HK-2 (cell line): ENCODE measurements around the gene UGT8.

Experiments
- DNase-seq: peaks from one replicate; pipeline ENCODE4 v3.0.0-alpha.2; 2018; ENCODE audit not compliant: unreplicated experiment

Gene UGT8

GRCh38 chr4:114690571-114690970 lies 92.0 kb downstream of the UGT8 start:
- DNase-seq, result no peak

GRCh38 chr4:114691865-114692264 lies 93.3 kb downstream of the UGT8 start:
- no peak for DNase-seq

DNA sequence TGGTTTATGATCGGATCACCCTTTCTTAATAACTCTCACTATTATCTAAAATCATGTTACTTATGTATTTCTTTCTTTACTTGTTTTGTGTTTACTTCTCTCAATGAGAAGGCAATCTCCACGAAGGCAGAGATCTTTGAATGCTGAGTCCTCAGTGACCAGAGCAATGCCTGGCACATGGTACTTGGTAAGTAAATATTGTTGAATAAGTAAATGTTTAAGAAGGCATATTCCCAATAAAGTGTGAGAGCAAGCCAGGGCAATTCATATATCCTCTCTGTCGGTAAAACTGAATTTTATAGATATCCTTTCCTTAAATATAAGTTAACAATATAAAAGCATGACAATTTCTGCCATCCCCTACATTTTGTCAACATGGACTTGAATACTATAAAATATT lies 94.4 kb downstream of the UGT8 start:
- no peak for DNase-seq

DNA sequence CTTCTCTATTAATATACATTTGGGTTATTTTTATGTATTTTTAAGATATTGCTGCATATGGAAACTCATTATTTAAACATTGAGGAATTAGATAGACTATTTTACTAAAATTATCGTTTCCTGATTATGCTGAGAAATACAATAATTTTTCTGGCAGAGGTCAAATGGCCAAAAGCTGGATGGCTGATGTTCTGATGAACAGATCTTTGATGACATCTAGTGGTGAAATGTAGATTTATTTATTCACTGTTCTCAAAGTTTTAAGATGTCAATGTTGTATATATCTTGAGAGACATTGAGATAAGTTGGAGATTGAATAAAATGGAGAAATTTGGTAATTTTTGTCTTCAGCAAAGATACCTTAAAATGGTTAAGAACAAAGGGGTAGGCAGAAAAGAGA lies 96.2 kb downstream of the UGT8 start:
- DNase-seq, result no peak

GRCh38 chr4:114698231-114698630 lies 99.6 kb downstream of the UGT8 start:
- DNase-seq, result no peak

GRCh38 chr4:114701491-114701890 lies 102.9 kb downstream of the UGT8 start:
- no peak for DNase-seq

DNA sequence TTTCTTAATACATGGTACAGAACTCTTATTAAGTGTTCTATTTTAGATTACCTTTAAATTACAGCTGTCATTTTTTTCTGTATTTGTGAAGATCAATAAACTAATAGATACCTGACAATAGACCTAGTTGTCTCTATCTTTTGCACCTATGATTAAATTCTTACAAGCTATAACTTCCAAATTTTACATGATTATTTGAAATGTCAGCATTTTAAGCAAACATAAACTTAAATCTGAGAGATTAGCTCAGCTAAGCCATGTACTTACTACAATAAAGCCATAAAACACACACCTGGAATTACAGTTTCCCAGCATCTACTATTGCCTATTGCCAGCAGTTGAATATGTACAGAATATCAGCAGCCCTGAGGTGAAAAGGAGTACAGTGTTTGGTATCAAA lies 118.8 kb downstream of the UGT8 start:
- DNase-seq, result no peak

GRCh38 chr4:114725066-114725465 lies 126.5 kb downstream of the UGT8 start:
- no peak for DNase-seq

- DNase-seq, result no peak
Observed at GRCh38 chr4:114727461-114727860, 128.9 kb downstream of the UGT8 start.
